GM12878 (cell line): ENCODE results near the gene CLIP3. TPM values are rescaled to one million over a fixed set of nuclear protein-coding genes. Genes with fewer than 3 reads are reported as not detected.

ENCODE experiments used
- ATAC-seq: fragments of 200-7000 bp; cut with Tn5 transposase; 3 replicates; pipeline ENCODE4 v1.9.1; 2020; ENCODE audit warnings: mild to moderate bottlenecking, moderate library complexity
- BruUV-seq: library from RNA; stranded (reverse); fragments of 400-500 nt; replicated peaks from 2 replicates; lab custom pipeline; 2021; lab: Mats Ljungman, UMichigan
- CTCF ChIA-PET: fragments of 300-600 bp; sonication (Branson Sonifier 250); formaldehyde crosslinking; extraction: SDS; loops from one replicate; lab custom pipeline; 2021; ENCODE audit warnings: inconsistent platforms; lab: Yijun Ruan, JAX
- POLR2A ChIA-PET: fragments of 350-600 bp; formaldehyde crosslinking; extraction: SDS; loops from one replicate; lab custom pipeline; 2021; ENCODE audit warnings: inconsistent platforms; lab: Charles Lee
- RAD21 ChIA-PET: fragments of 300-600 bp; sonication (Branson Sonifier 250); formaldehyde crosslinking; loops from one replicate; lab custom pipeline; 2023; ENCODE audit warnings: antibody characterized with exemption; ENCODE audit not compliant: unreplicated experiment; lab: Charles Lee
- SMC1A ChIA-PET: fragments of 300-600 bp; sonication (Branson Sonifier 250); formaldehyde crosslinking; loops from one replicate; lab custom pipeline; 2023; ENCODE audit not compliant: unreplicated experiment, uncharacterized antibody; lab: Charles Lee
- DNase-seq: peaks from one replicate; pipeline ENCODE4 v3.0.0-alpha.2; 2011; ENCODE audit warnings: low read depth, low spot score
- FAIRE-seq: peaks from 3 replicates; lab custom pipeline; 2011; peaks lifted over from hg19 to GRCh38; lab: Jason Lieb, UNC
- H2AFZ ChIP-seq: 2 replicates; pipeline ENCODE4 v1.6.0; 2011; ENCODE audit warnings: low read depth, low read length, control low read depth; ENCODE audit not compliant: control insufficient read depth
- H3K27ac ChIP-seq: 2 replicates; pipeline ENCODE4 v1.5.1; 2011; ENCODE audit warnings: control low read depth; ENCODE audit not compliant: control insufficient read depth, insufficient read depth
- H3K27me3 ChIP-seq, 2 experiments: replicated peaks in 1 of 2; 2 replicates each; pipeline versions ENCODE4 v1.6.0 to v1.6.1; 2011; ENCODE audit warnings: low read length in 1 of 2; ENCODE audit not compliant: control insufficient read depth in 2 of 2, insufficient read depth in 2 of 2
- H3K36me3 ChIP-seq, 2 experiments: 2 replicates each; pipeline ENCODE4 v1.5.1; 2011; ENCODE audit warnings: low read length in 1 of 2; ENCODE audit not compliant: control insufficient read depth in 2 of 2, insufficient read depth in 2 of 2
- H3K4me1 ChIP-seq: 2 replicates; pipeline ENCODE4 v1.6.1; 2011; ENCODE audit warnings: mild to moderate bottlenecking, low read length, moderate library complexity, mixed read lengths; ENCODE audit not compliant: control insufficient read depth, insufficient read depth
- H3K4me2 ChIP-seq: 2 replicates; pipeline ENCODE4 v1.6.0; 2011; ENCODE audit warnings: control low read depth; ENCODE audit not compliant: control insufficient read depth, insufficient read depth
- H3K4me3 ChIP-seq: fragments of 200-600 bp; sonication (generic); 2 replicates; pipeline ENCODE4 v1.5.1; 2016
- H3K79me2 ChIP-seq: 2 replicates; pipeline ENCODE4 v1.6.0; 2011; ENCODE audit warnings: low read length; ENCODE audit not compliant: control insufficient read depth, insufficient read depth
- H3K9ac ChIP-seq: 2 replicates; pipeline ENCODE4 v1.8.0; 2011; ENCODE audit warnings: low read length, control low read depth, mixed read lengths; ENCODE audit not compliant: control insufficient read depth, insufficient read depth
- H3K9me3 ChIP-seq: replicated peaks from 3 replicates; pipeline ENCODE4 v1.5.1; 2011; ENCODE audit warnings: mild to moderate bottlenecking, low read length; ENCODE audit not compliant: control insufficient read depth, insufficient read depth
- H4K20me1 ChIP-seq: 2 replicates; pipeline ENCODE4 v1.6.0; 2011; ENCODE audit not compliant: control insufficient read depth, insufficient read depth
- ATF7 ChIP-seq: fragments of 450-650 bp; IDR thresholded peaks from 2 replicates; pipeline ENCODE4 v1.6.1; 2016; ENCODE audit warnings: low read depth, mild to moderate bottlenecking
- CTCF ChIP-seq, 3 experiments: IDR thresholded peaks in 2 of 3; conservative IDR thresholded peaks in 1 of 3; 2 replicates each; pipeline ENCODE4 v1.5.1; 2011; ENCODE audit warnings: low read depth in 3 of 3, low read length in 3 of 3, mild to moderate bottlenecking in 3 of 3, control low read depth in 2 of 3, moderate library complexity in 2 of 3, inconsistent platforms in 1 of 3, mixed read lengths in 1 of 3; ENCODE audit not compliant: control insufficient read depth in 2 of 3, insufficient read depth in 1 of 3; ENCODE audit errors: extremely low read depth in 1 of 3
- MEF2B ChIP-seq: fragments of 450-650 bp; IDR thresholded peaks from 2 replicates; pipeline ENCODE4 v1.6.1; 2018; ENCODE audit warnings: mild to moderate bottlenecking, moderate library complexity; ENCODE audit not compliant: partially characterized antibody, poor library complexity, severe bottlenecking
- SIX5 ChIP-seq: IDR thresholded peaks from 2 replicates; pipeline ENCODE4 v1.6.1; 2011; ENCODE audit warnings: mild to moderate bottlenecking, low read depth, low read length, moderate library complexity; ENCODE audit not compliant: severe bottlenecking
- SMC3 ChIP-seq: IDR thresholded peaks from 2 replicates; pipeline ENCODE4 v1.6.1; 2011; ENCODE audit warnings: low read length, improper control_type of control experiment, borderline replicate concordance
- SPI1 ChIP-seq: IDR thresholded peaks from 2 replicates; pipeline ENCODE4 v1.6.1; 2011; ENCODE audit warnings: low read depth, mild to moderate bottlenecking, low read length, moderate library complexity, borderline replicate concordance; ENCODE audit not compliant: insufficient read depth
- STAT1 ChIP-seq: fragments of 450-650 bp; conservative IDR thresholded peaks from 2 replicates; pipeline ENCODE4 v1.6.1; 2014; ENCODE audit warnings: antibody characterized with exemption, mild to moderate bottlenecking
- STAT3 ChIP-seq: IDR thresholded peaks from 2 replicates; pipeline ENCODE4 v1.6.1; 2011; ENCODE audit warnings: low read depth, low read length, improper control_type of control experiment
- TARDBP ChIP-seq: IDR thresholded peaks from 2 replicates; pipeline ENCODE4 v1.6.1; 2016; ENCODE audit warnings: borderline replicate concordance
- ZBTB33 ChIP-seq: fragments of 450-650 bp; IDR thresholded peaks from 2 replicates; pipeline ENCODE4 v1.6.1; 2017; ENCODE audit warnings: mild to moderate bottlenecking
- ZNF217 ChIP-seq: fragments of 450-650 bp; IDR thresholded peaks from 2 replicates; pipeline ENCODE4 v1.6.1; 2017; ENCODE audit warnings: antibody characterized with exemption, mild to moderate bottlenecking
- ZZZ3 ChIP-seq: IDR thresholded peaks from 2 replicates; pipeline ENCODE4 v1.6.1; 2011; ENCODE audit warnings: low read depth; ENCODE audit not compliant: control insufficient read depth, insufficient read length
- WGBS: methylation state at CpG from one replicate; pipeline ENCODE4 v1.1.6; 2016; ENCODE audit warnings: low lambda C conversion rate; ENCODE audit not compliant: insufficient replicate concordance, insufficient coverage; ENCODE audit errors: missing lambda C conversion rate; 5-methylcytosine and 5-hydroxymethylcytosine counted together
- in situ Hi-C: fragments of 300-500 bp; cut with MboI; formaldehyde crosslinking; loops from 9 replicates; pipeline ENCODE4 v1.14.3; 2018; ENCODE audit warnings: mixed read lengths
- intact Hi-C: fragments of 100-400 bp; cut with micrococcal nuclease; formaldehyde crosslinking; loops from one replicate; pipeline ENCODE4 v1.14.2; 2022; ENCODE audit not compliant: unreplicated experiment
- polyA plus RNA-seq, 11 experiments: library from polyadenylated mRNA; depleted of rRNA in 4 of 11; unstranded in 6 of 11; stranded (reverse) in 5 of 11; fragments of >200 nt; fragmentation: Nextera tagmentation in 4 of 11; fragmentation: Illumina TruSeq in 1 of 11; extraction: Ambion mirVana in 4 of 11; extraction: Trizol in 1 of 11; gene quantifications; 1 replicate in 1 of 11; 2 replicates in 10 of 11; pipeline versions ENCODE4 v1.2.1 to v1.2.3, GENCODE V29; 2011 to 2016; ENCODE audit warnings: inconsistent platforms in 2 of 11, missing spikeins in 2 of 11, low read depth in 1 of 11
- total RNA-seq, 4 experiments: library from RNA; depleted of rRNA in 3 of 4; stranded (reverse); fragments of >200 nt in 3 of 4; fragmentation: Illumina TruSeq in 1 of 4; extraction: Trizol in 1 of 4; gene quantifications; 2 replicates each; pipeline versions ENCODE4 v1.2.1 to v1.2.3, GENCODE V29; 2013 to 2021

Gene CLIP3
- total and polyA plus RNA-seq, 10 of the 15 experiments (the other 5 are each of a cell fraction or from before 2014, with no cell fraction given) = 0.09 to 2.7 (median 0.45) TPM; not detected in 1

DNA sequence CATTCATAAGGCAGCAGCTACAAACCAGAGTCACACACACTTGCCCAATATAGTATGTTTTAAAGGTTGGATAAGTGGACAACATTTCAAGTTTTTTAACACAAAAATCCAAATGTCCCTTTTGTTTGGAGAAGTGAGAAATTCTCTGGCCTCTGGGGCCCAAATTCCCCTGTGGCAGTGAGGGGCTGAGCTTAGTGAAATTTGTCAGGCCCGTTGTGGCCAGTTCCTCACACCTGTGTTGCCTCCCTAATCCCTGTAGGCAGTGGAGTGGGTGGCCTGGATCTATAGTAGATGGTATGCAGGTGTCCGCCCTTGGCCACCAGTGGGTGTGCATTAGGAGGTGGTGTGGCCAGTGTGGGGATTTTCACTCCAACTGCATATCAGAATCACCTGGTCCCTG lies 28.7 kb upstream of the CLIP3 start:
- ChIA-PET CTCF (interaction anchor here (0.6 to 2.5 kb wide), 18 partner anchors 31 to 1864 kb away, joined by 3 to 26 read pairs (median 4); partner anchors contain the start of genes POLR2I, PSENEN, TBCB and U2AF1L4), SMC1A (interaction anchor here (1.0 to 3.0 kb wide), 6 partner anchors 43 to 108 kb away, joined by 3 to 20 read pairs (median 6); partner anchors contain the start of gene POLR2I), POLR2A (interaction anchor here (0.6 to 1.5 kb wide), 3 partner anchors 8 to 69 kb away, joined by 3 to 10 read pairs (median 4); partner anchors contain the start of gene POLR2I), RAD21 (interaction anchor here (0.7 to 2.1 kb wide), 9 partner anchors 47 to 112 kb away, joined by 3 to 10 read pairs (median 4); partner anchors contain the start of genes ALKBH6 and POLR2I)
- no peak overlapping the region for H3K4me2 ChIP-seq
- no peak overlapping the region for H3K4me3 ChIP-seq
- FAIRE-seq (no peak), DNase-seq (no peak), ATAC-seq (no peak; the same call in 1 of the 3 replicates)
- peaks cover 16 to 17% of the 10 kb centered on the region in 2 experiments for H3K36me3 ChIP-seq
- in situ Hi-C loops (no loop called here), intact Hi-C loops (no loop called here)
- WGBS = 72% methylated on average over 2 of the region's 2 CpGs
- H4K20me1 ChIP-seq = no peaks in the 10 kb centered on the region
- no peak overlapping the region for H2AFZ ChIP-seq
- H3K27me3 ChIP-seq = no peaks in the 10 kb centered on the region
- BruUV-seq = no TSS peak
- peaks cover 7% of the 10 kb centered on the region for H3K79me2 ChIP-seq
- TF ChIP-seq SIX5 (no peak), MEF2B (peak; percentile 66), ZZZ3 (no peak), SPI1 (peak; percentile 30; the same call in 1 of the 2 replicates), ZNF217 (no peak)
- H3K4me1 ChIP-seq = peaks cover under 1% of the 10 kb centered on the region; the same call in 1 of the 2 replicates
- H3K9ac ChIP-seq = no peak overlapping the region
- H3K9me3 ChIP-seq = no peaks in the 10 kb centered on the region
- no peak overlapping the region for H3K27ac ChIP-seq

DNA sequence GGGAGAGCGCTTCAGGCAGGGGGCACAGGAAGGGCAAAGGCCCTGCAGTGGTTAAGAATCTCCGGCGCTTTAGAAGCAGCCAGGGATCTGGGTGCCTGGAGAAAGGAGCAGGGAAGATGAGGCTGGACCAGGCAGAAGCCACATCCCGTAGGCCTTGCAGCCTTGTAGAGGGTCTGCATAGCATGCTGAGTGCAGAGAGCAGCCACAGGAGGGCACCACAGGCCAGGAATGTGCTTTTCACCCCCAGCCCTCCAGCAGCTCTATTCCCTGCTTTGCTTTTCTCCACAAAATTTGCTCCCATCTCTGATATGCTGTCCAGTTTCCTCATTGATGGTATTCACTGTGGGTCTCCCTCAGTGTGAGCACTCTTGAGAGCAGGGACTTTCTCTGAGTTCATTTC lies 27.8 kb upstream of the CLIP3 start:
- 78% methylated on average over 4 of the region's 4 CpGs for WGBS
- DNase-seq (no peak), ATAC-seq (peak; percentile 82), FAIRE-seq (no peak)
- in situ Hi-C loops = no loop called here
- no TSS peak for BruUV-seq
- ChIA-PET POLR2A (interaction anchor here (1.5 kb wide), 1 partner anchor 54 kb away, joined by 3 read pairs; the partner anchor contains the start of gene POLR2I), SMC1A (interaction anchor here (1.0 to 3.0 kb wide), 6 partner anchors 44 to 109 kb away, joined by 3 to 20 read pairs (median 6); partner anchors contain the start of gene POLR2I), RAD21 (interaction anchor here (0.8 to 2.1 kb wide), 7 partner anchors 56 to 111 kb away, joined by 3 to 10 read pairs (median 4); no protein-coding TSS in a partner anchor), CTCF (interaction anchor here (0.8 to 2.5 kb wide), 12 partner anchors 30 to 315 kb away, joined by 3 to 26 read pairs (median 4); partner anchors contain the start of genes POLR2I, PSENEN, TBCB and U2AF1L4)
- H3K9ac ChIP-seq = no peak overlapping the region
- no peaks in the 10 kb centered on the region for H3K27me3 ChIP-seq
- no peak overlapping the region for H3K4me2 ChIP-seq
- intact Hi-C loops = loop anchor here (1.0 kb wide), 1 partner anchor 110 kb away; no protein-coding TSS in a partner anchor
- H3K27ac ChIP-seq = no peak overlapping the region
- H4K20me1 ChIP-seq = no peaks in the 10 kb centered on the region
- H3K4me3 ChIP-seq = no peak overlapping the region
- no peak overlapping the region for H2AFZ ChIP-seq
- peaks cover 15% of the 10 kb centered on the region for H3K79me2 ChIP-seq
- peaks cover 3% of the 10 kb centered on the region; the same call in 1 of the 2 replicates for H3K4me1 ChIP-seq
- H3K9me3 ChIP-seq = no peaks in the 10 kb centered on the region
- H3K36me3 ChIP-seq = peaks cover 8 to 17% of the 10 kb centered on the region in 2 experiments
- TF ChIP-seq ZBTB33 = no peak
- peak; percentile 39; the same call in 1 of the 2 replicates for TF ChIP-seq SMC3
- TF ChIP-seq ATF7 = no peak
- no peak for TF ChIP-seq STAT1
- no peak for TF ChIP-seq STAT3
- TF ChIP-seq SIX5 = no peak
- TF ChIP-seq TARDBP = no peak
- TF ChIP-seq CTCF (IDR thresholded peaks at IDR 0.05 in 2 of 3, conservative IDR thresholded peaks at IDR 0.05 in 1 of 3; ENCODE audit: control insufficient read depth in 2 of 3, extremely low read depth in 1 of 3, insufficient read depth in 1 of 3, low read depth in 3 of 3, low read length in 3 of 3) = peak; percentile 60 to 75 (median 67); a peak in 5 of 6 replicates
